Ovary (tissue), 3 donors: ENCODE results near the gene STOML1.

Source experiments
- CTCF ChIP-seq, 3 donors: fragments of 450-650 bp in 2 of 3; fragments of 200-600 bp in 1 of 3; IDR thresholded peaks; one replicate each; pipeline versions ENCODE4 v1.5.1 to v1.8.0; 2016 to 2022; ENCODE audit warnings: antibody characterized with exemption in 3 of 3, mild to moderate bottlenecking in 1 of 3
- EP300 ChIP-seq: sonication (generic); formaldehyde crosslinking; IDR thresholded peaks from one replicate; pipeline ENCODE4 v1.6.1; 2017; ENCODE audit warnings: antibody characterized with exemption
- POLR2A ChIP-seq: fragments of 450-650 bp; IDR thresholded peaks from one replicate; pipeline ENCODE4 v1.6.1; 2017; ENCODE audit warnings: antibody characterized with exemption, mild to moderate bottlenecking, moderate library complexity
- donor health status: DM: no; HTN: no; CAD: no.

DNA sequence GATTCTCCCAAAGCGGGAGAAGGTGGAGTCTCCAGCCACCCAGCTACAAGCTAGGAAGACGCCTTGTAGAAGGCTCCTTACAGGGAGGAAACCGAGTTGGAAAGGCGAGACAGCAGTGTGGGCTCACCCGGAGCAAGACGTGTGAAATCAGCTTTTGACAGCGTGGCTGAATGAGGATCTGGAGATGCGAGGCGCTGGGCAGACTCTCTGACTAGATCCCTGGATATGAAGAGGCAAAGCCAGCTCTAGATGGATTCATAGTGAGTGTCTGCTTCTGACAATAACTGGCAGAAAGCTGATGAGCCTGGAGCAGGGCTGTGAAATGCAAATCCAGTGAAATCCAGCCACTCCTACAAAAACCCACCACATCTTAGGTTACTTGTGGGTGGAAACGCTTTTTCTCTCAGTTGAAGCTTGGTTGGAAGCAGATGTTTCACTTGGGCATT, 49.2 kb upstream of the STOML1 start:
- TF ChIP-seq CTCF (IDR thresholded peaks at IDR 0.05) (no peak), POLR2A (no peak), EP300 (no peak)
